Stimulated activated CD4-positive, alpha-beta T cell treated with anti-CD3 and anti-CD28 coated beads, Interleukin-15, amount 100 ng/mL, for 24 hours (primary cell): ENCODE data around the gene RWDD4.

Source experiments
- DNase-seq: peaks from one replicate; pipeline ENCODE4 v3.0.0-alpha.2; 2020

Gene RWDD4

DNA sequence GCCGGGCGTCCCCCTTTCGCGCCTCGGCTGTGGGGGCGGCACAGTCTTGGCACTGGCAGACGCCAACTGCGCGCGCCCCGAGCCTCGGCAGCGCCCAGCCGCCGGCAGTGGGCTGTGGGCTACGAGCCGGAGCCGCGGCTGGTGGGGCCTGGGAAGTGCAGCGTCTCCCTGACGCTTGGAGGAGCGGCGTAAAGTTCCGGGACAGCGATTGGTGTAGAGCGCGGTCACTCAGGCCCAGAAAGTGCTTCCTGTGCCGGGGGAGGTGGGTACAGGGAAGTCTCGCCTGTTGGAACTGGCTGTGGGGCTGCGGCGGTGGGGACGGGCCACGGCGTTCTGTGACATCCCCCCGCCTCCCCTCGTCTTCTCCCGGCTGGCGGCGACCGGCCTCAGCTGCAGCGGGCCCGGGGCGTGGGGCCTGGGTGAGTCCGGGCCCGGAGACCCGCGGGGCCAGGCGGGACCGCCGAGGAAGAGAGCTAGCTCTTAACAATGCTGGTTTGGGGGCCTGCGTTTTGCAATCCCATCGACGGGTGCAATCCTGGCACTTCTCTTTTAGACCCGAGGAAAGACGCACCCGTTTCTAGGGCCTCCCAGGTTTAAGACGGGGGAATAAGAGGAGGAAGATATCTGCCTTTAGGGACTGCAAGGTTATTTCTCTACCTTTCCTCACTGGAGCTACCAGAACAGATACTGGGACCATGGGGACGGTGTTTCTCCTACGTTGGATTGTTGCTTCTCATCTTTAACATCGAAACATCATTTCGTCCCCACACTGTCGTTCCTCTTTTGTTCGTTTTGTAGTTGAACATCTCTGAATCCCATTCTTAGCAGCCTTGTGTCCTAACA lies at the start of gene RWDD4, which contains the start of gene TRAPPC11:
Gene RWDD4, minus strand, starts transcription at position 157 of the 843 bp plus-strand sequence. CDS start 233 bp downstream, outside the sequence.
Gene TRAPPC11, plus strand, starts transcription at position 265 of the 843 bp plus-strand sequence. CDS start 4,575 bp downstream, outside the sequence.
- peak; percentile 96 for DNase-seq

- no peak for DNase-seq
Measured at GRCh38 chr4:183702492-183702891, 43.5 kb upstream of the RWDD4 start.

DNA sequence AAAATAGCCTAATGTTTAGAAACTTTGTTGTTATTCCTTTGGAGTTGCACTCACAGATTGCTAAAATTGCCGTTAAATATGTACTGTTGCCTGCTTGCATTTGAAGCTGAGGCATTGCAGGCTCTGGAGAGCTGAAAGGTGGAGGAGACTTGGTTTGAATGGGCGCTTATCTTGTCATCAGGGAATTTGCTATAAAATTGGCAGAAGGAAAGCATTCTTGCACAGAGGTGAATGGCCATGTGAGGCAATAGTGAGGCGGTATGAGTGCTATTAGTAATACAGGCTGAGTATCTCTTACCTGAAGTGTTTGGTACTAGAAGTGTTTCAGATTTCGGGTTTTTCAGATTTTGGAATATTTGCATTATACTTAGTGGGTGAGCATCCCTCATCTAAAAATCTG lies 41.4 kb upstream of the RWDD4 start:
- no peak for DNase-seq

DNA sequence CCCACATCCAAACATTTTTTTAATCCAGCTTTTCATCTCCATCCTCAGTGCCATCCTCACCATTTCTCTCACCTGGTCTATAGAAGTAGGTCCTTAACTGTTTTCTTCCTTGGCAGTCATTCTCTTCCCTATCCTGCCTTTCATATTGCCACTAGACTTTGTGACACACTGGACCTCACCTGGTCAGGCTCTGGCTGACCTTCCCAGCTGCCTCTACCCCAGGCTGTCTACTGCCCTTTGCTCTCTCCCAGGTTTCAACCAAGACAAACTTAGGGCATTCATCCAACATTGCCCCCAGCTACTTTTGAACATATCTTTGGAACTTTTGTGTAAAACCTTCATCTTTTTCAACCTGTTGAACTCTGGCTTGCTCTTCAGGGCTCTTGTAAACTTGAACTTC lies 39.9 kb upstream of the RWDD4 start:
- no peak for DNase-seq

DNA sequence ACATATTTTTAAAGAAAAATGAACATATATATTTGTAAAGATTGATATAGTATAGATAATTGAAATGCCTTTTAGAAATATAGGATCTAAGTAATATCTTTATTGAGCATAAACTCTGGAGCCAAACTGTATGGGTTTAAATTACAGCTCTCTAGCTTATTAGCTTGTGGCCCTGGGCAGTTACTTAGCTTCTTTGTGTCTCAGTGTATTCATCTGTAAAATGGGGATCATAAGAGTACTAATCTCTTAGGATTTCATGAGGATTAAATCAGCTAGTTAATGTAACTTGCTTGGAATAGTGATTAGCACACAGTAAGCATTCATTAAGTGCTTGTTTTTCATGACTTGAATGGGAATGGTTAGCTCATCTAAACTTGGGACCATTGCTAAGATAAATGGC lies 32.9 kb upstream of the RWDD4 start:
- no peak for DNase-seq

DNA sequence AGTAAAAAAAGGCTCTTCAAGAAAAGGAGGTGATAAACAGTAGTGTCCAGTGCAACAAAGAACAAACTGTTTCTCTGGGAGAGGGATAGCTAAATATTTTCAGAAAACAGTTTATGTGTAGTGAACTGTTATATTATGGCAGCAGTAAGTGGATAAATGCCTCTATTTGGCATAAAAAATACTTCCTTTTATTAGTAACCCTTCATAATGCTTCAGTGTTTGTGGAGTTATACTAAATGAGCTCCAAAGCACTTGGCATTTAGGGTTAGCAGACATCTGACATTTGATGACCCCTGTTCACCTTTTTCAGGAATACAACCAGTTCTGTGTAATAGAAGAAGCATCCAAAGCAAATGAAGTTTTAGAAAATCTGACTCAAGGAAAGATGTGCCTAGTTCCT lies 32.0 kb upstream of the RWDD4 start:
- no peak for DNase-seq

DNA sequence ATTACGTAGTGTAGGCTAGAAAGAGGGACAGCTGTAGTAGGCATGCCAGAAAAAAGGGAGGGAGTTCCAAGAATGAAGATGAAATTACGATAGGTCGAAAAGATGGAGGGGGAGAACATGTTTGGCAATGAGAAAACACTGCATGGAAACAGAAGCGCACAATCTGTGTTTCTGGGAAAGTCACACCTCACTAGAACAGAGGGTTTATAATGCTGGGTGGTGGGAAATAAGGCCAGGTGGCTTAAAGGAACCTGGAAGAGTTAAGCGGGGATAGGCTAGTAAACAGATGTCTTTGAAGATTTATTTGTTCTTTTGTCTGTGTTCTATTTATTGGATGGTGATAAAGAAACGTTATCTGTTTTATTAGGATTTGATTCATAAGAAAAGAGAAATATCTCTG lies 29.2 kb upstream of the RWDD4 start:
- no peak for DNase-seq

- no peak for DNase-seq
Measured at GRCh38 chr4:183686461-183686860, 27.5 kb upstream of the RWDD4 start.

DNA sequence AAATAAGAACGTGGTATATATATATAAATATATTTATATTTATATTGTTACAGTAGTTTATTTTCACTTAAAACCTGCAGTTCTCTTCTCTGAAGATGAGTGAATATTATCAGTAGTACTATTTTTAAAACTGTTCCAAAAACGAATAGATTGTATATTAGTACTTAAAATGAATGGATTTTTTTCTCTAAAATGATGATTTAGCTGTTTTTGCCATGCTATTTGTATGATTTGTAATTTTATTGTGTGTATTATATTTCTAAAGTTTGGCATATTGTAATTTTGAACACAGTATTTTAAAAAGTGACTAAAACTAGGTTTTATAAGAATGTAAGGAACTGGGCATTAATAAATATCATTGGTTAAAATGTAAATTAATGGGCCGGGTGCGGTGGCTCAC lies 22.1 kb upstream of the RWDD4 start:
- no peak for DNase-seq

- DNase-seq: no peak
Measured at GRCh38 chr4:183675625-183676024, 16.6 kb upstream of the RWDD4 start.

DNA sequence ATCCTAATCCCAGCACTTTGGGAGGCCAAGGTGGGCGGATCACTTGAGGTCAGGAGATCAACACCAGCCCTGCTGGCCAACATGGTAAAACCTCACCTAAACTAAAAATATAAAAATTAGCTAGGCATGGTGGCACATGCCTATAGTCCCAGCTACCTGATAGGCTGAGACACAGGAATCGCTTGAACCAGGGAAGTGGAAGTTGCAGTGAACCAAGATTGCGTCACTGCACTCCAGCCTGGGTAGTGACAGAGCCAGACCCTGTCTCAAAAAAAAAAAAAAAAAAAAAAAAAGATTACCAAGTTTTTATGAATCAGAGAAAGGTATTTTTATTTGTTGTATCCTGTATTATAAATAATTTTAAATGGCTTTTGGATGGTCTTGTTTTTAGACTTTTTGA lies 15.2 kb upstream of the RWDD4 start:
- DNase-seq: no peak

DNA sequence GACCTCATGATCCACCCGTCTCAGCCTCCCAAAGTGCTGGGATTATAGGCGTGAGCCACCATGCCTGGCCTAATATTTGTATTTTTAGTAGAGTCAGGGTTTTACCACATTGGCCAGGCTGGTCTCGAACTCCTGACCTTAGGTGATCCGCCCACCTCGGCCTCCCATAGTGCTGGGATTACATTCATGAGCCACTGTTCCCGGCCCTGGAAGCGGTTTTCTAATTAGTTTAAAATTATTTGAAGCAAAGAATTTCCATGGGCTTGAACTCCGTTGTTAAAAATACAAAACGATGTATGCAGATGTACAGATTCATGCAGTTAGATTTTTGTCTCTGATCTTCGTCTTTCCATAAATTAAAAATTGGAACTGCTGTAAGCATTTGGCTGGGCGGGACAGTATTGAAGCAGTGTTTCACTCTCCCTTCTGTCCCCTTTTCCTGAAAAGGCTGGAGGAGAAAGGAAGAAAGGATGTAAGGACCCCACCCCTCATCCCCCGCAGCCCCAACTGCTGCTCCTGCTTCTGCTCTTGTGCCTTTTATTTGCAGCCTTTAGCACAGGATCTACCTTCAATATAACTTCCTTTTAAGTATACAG lies 12.1 kb upstream of the RWDD4 start:
- DNase-seq: no peak

DNA sequence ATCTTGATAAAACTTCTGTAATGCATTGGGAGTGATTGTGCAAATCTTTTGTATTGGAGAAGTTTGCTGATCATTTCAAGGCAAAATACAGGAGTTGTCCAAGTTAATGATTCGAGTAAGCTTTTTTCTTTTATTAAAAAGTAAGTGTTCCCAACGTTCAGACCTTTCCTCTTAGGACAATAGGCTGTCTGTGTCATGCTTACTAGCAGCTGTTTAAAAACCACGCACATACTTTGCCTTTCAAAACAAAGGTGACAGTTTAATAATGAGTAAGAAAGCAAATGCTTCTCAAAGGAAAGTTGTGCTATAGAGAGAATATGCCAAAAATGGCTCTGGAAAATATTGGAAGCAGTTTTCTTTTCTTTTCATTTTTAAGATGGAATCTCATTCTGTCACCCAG lies 11.3 kb upstream of the RWDD4 start:
- no peak for DNase-seq

- DNase-seq: no peak
Measured at GRCh38 chr4:183666088-183666487, 7.1 kb upstream of the RWDD4 start.

GRCh38 chr4:183659872-183660242 lies 872 bp upstream of the RWDD4 start:
- DNase-seq: no peak

DNA sequence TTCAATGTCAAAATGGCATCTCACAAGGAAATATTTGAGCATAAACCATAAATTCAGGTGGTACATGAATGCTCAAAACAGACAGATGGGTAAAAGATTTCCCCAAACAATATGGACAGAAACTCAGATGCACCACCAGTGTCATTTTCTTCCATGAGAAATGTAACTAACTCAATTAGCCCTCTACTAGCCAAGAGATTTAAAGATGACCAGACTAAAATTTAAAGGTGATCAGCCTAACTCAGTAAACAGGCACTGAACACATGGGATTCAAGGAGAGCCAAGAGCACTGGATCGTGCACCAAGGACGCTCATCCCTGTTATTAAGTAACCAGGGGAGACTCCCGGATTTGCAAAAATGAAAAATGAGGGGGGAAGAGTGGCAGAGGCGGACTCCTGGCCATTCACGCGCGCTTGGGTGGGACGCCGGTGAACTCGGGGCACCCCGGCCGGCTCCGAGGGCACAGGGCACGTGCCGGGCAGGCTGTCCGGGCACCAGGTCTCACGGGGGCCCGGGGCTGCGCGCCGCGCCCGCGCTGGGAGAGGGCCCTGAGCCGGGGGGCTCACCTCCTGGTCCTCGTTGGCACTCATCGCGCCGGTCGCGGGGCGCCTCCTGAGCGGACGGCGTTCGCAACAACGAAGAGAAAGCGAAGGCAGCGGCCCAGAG lies 490 bp downstream of the RWDD4 start:
- peak; percentile 38 for DNase-seq

DNA sequence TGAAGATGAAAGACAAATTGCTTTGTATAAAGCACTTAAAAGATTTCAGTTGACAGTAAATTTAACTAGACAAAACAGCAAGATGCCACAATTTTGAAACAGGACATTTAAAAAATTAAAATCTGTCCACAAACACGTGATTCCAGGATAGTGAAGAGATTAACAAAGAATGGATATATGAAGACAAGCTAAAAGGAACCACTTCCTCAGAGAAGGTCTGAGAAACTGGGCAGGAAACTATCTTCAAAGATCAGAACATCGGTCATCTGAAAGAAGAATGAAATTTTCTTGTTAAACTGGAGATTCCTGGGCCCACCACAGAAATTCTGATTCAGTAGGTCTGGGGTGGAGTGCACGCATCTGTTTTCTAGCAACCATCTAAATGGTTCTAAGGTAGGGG lies 1.4 kb downstream of the RWDD4 start:
- no peak for DNase-seq

- no peak for DNase-seq
Measured at GRCh38 chr4:183645326-183645725, 13.7 kb downstream of the RWDD4 start.

GRCh38 chr4:183639291-183639690 lies 19.7 kb downstream of the RWDD4 start:
- DNase-seq: no peak

- no peak for DNase-seq
Measured at GRCh38 chr4:183638436-183638835, 20.5 kb downstream of the RWDD4 start.

- no peak for DNase-seq
Measured at GRCh38 chr4:183637461-183637860, 21.5 kb downstream of the RWDD4 start.

- no peak for DNase-seq
Measured at GRCh38 chr4:183636923-183637322, 22.1 kb downstream of the RWDD4 start.

DNA sequence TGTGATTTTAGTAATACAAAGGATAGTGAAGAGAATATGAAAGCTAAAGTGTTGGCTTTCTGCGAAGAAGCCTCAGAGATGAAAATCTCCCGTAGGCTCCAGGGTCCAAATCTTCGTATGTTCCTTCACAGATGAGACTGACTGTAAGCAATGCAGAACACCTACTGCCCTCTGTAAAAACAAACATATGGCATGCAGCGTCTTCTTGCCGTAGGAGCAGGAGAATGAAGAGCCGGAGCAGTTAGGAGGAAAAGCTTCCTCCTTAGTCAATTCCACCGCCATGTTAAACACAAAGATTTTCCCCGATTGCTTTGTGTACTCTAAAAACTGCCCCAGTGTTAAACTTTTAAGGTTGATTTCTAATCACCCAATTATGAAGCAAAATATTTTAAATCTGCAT lies 22.5 kb downstream of the RWDD4 start:
- DNase-seq: no peak

DNA sequence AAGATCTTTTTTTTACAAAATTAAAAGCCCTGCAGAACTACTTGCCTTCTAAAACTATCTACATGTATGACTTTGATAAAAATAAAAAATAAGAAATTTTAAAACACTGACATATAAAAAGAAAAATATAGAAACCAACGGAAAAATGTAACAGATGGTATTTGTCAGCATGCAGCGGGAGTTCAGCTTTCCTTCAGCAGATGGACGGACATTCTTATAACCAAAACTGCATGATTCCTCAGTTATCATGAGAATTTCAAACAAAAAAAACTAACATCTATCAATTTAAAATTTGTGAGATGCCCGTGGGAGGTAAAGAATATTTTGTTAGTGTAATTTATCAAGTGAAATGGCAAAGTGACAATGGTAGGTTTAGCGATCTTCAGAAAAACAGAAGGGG lies 23.2 kb downstream of the RWDD4 start:
- no peak for DNase-seq
